A549 (cell line): ENCODE data around the gene STRN.

Experiments used
- CEBPB ChIP-seq, 2 experiments: fragments of >200 bp in 1 of 2; sonication (Bioruptor Twin) in 1 of 2; formaldehyde crosslinking in 1 of 2; IDR thresholded peaks; 2 replicates each; pipeline ENCODE4 v1.6.1; 2012 to 2016
- GATA3 ChIP-seq: IDR thresholded peaks from 2 replicates; pipeline ENCODE4 v1.6.1; 2012; ENCODE audit warnings: borderline replicate concordance
- HOXA7 ChIP-seq: fragments of 250-450 bp; sonication (Bioruptor Pico); IDR thresholded peaks from 2 replicates; pipeline ENCODE4 v1.5.0; 2020; ENCODE audit warnings: mild to moderate bottlenecking, moderate library complexity
- POLR2A ChIP-seq: IDR thresholded peaks from 2 replicates; pipeline ENCODE4 v1.6.1; 2012; ENCODE audit warnings: mild to moderate bottlenecking, low read length
- SMC3 ChIP-seq: fragments of >200 bp; sonication (Bioruptor Twin); formaldehyde crosslinking; IDR thresholded peaks from 3 replicates; pipeline ENCODE4 v1.6.1; 2018; ENCODE audit warnings: inconsistent platforms
- TP53 ChIP-seq: fragments of 250-450 bp; sonication (Bioruptor Pico); IDR thresholded peaks from 2 replicates; pipeline ENCODE4 v1.5.0; 2021; ENCODE audit warnings: mild to moderate bottlenecking, moderate library complexity
- TF ChIP-seq, protein P1 (sequence below): fragments of >200 bp; sonication (Bioruptor Twin); formaldehyde crosslinking; IDR thresholded peaks from 3 replicates; pipeline ENCODE4 v1.5.1; 2016

DNA sequence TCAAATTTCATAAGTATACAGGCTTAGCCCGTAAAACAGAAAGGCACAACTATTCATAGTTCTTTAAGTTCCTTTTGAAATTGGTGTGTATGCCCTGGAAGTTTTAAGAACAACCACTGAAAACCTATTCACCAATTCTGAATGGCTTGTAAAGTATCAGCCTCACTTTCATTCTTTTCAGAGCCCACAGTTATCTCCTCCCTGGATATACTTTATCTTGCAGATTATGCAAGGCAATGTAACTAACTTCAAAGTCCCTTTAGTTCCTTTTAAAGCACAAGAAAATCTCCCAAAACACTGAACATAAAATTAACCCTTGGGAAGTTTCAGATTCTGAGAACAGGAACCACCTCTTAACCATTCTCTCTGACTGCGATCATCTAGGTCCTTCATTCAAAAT is 1.1 kb downstream of the STRN start:
- no peak for TF ChIP-seq SMC3
- TF ChIP-seq CEBPB (IDR thresholded peaks at IDR 0.05): no peak
- TF ChIP-seq, protein P1, sequence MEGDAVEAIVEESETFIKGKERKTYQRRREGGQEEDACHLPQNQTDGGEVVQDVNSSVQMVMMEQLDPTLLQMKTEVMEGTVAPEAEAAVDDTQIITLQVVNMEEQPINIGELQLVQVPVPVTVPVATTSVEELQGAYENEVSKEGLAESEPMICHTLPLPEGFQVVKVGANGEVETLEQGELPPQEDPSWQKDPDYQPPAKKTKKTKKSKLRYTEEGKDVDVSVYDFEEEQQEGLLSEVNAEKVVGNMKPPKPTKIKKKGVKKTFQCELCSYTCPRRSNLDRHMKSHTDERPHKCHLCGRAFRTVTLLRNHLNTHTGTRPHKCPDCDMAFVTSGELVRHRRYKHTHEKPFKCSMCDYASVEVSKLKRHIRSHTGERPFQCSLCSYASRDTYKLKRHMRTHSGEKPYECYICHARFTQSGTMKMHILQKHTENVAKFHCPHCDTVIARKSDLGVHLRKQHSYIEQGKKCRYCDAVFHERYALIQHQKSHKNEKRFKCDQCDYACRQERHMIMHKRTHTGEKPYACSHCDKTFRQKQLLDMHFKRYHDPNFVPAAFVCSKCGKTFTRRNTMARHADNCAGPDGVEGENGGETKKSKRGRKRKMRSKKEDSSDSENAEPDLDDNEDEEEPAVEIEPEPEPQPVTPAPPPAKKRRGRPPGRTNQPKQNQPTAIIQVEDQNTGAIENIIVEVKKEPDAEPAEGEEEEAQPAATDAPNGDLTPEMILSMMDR: no peak
- no peak for TF ChIP-seq HOXA7 (CRISPR knock-in tag)
- no peak for TF ChIP-seq TP53 (CRISPR knock-in tag)
- TF ChIP-seq GATA3: no peak
- no peak for TF ChIP-seq POLR2A
